ENCODE data around the gene PLCD3.

DNA sequence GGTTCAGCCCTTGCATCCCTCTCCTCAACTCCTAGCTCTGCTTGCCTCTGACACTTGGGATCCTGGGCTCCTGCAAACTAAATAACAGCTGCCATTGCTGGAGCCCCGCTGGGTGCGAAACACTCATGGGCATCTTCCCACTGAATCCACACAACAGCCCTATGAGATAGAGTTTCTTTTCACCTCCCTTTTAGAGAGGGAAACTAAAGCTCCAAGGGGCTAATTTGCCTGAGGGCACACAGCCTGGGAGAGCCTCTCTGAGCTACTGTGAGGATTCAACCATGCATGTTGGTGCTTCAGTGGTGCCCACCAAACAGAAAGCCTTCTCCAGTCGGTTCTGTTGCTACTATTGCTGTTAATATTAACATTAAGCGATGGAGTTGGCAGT is 7.2 kb upstream of the PLCD3 start:
- TF ChIP-seq CTCF (IDR thresholded peaks at IDR 0.05; ENCODE audit: insufficient read depth, low read length, poor library complexity, severe bottlenecking) (no peak), EZH2phosphoT487 (conservative IDR thresholded peaks at IDR 0.05; ENCODE audit: low read length) (no peak)

Data from SU-DHL-6 (cell line).